Psoas muscle (tissue), 8 donors: ENCODE measurements around the gene CCDC148. TPM values are rescaled to one million over a fixed set of nuclear protein-coding genes. Genes with fewer than 3 reads are reported as not detected.

Experiments
- ATAC-seq, 4 donors: fragments of 200-7000 bp; cut with Tn5 transposase; one replicate each; pipeline ENCODE4 v1.9.1; 2020; ENCODE audit warnings: moderate library complexity in 3 of 4, mild to moderate bottlenecking in 2 of 4
- DNase-seq, 2 donors: peaks; one replicate each; pipeline ENCODE4 v3.0.0-alpha.2; 2020
- H3K27ac ChIP-seq: fragments of 200-600 bp; one replicate; pipeline ENCODE4 v1.8.0; 2022
- H3K27me3 ChIP-seq, 3 donors: fragments of 200-600 bp in 1 of 3; one replicate each; pipeline versions ENCODE4 v1.6.1 to v1.8.0; 2013 to 2022; ENCODE audit warnings: low read length in 2 of 3, mild to moderate bottlenecking in 2 of 3, moderate library complexity in 1 of 3; ENCODE audit not compliant: insufficient read depth in 3 of 3
- H3K36me3 ChIP-seq, 2 donors: fragments of 200-600 bp in 1 of 2; one replicate each; pipeline versions ENCODE4 v1.6.1 to v1.8.0; 2013 to 2022; ENCODE audit warnings: low read depth in 1 of 2, mild to moderate bottlenecking in 1 of 2, moderate library complexity in 1 of 2; ENCODE audit not compliant: insufficient read depth in 1 of 2
- H3K4me1 ChIP-seq: fragments of 200-600 bp; one replicate; pipeline ENCODE4 v1.8.0; 2022
- H3K4me3 ChIP-seq: fragments of 200-600 bp; one replicate; pipeline ENCODE4 v1.8.0; 2022; ENCODE audit warnings: mild to moderate bottlenecking
- H3K9me3 ChIP-seq: fragments of 200-600 bp; one replicate; pipeline ENCODE4 v1.8.0; 2022
- WGBS, 3 donors: extraction: QIAGEN DNeasy Blood & Tissue Kit; methylation state at CpG; one replicate each; pipeline versions ENCODE4 v1.1.6 to v1.1.7; 2013; 5-methylcytosine and 5-hydroxymethylcytosine counted together
- intact Hi-C, 2 donors: fragments of 100-400 bp; cut with DNase I; formaldehyde crosslinking; loops; one replicate each; pipeline versions ENCODE4 v1.11.0 to v1.14.2; 2022
- polyA plus RNA-seq, 3 donors: library from polyadenylated mRNA; stranded (reverse); fragments of 200-250 nt; gene quantifications; one replicate each; pipeline ENCODE4 v1.2.3, GENCODE V29; 2013
- total RNA-seq, 4 donors: library from RNA; stranded (reverse); fragmentation: NEBNext Ultra II Directional in 2 of 4; extraction: Animal tissue kit (Norgen Biotek cat#: 25700) in 2 of 4; gene quantifications; one replicate each; pipeline versions ENCODE4 v1.2.1 to v1.2.4, GENCODE V29; 2021 to 2023
- TF ChIP-seq, protein P1 (sequence below): fragments of 200-600 bp; IDR thresholded peaks from one replicate; pipeline ENCODE4 v1.8.0; 2022; ENCODE audit warnings: antibody characterized with exemption
- donor health status: healthy with polysubstance abuse.
- donor health status: DM: no; HTN: no; CAD: no; lungs with moderate emphysema.
- donor health status: Bipolar disorder and iron deficiency.
- donor health status: healthy.
- donor health status: DM: yes; HTN: yes; CAD: no.
- donor health status: DM: no; HTN: no; CAD: no.
- donor health status: DM: no; HTN: no; CAD: no.
- donor health status: DM: yes; HTN: yes; CAD: no.

Gene CCDC148
- total and polyA plus RNA-seq, 7 donors, result 0.10 TPM; not detected in 6

DNA sequence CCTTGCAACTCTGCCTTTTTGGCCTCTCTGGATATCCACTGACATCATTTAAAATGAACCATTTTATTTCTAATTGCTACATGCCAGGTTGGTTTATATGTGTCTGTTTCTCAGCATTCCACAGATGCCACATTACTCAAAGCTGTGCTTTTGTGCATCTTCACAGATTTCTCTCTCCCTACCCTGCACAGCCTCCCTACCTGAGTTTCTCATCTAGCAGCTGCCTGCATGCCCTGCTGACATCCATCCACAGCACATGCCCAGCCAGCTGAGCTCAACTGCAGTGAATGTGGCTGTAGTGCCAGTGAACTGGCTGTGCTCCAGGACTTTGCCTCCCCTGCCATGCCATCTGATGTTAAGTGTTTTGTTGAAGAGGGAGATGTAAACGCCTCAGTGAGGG lies 44.7 kb upstream of the CCDC148 start:
- TF ChIP-seq, protein P1, sequence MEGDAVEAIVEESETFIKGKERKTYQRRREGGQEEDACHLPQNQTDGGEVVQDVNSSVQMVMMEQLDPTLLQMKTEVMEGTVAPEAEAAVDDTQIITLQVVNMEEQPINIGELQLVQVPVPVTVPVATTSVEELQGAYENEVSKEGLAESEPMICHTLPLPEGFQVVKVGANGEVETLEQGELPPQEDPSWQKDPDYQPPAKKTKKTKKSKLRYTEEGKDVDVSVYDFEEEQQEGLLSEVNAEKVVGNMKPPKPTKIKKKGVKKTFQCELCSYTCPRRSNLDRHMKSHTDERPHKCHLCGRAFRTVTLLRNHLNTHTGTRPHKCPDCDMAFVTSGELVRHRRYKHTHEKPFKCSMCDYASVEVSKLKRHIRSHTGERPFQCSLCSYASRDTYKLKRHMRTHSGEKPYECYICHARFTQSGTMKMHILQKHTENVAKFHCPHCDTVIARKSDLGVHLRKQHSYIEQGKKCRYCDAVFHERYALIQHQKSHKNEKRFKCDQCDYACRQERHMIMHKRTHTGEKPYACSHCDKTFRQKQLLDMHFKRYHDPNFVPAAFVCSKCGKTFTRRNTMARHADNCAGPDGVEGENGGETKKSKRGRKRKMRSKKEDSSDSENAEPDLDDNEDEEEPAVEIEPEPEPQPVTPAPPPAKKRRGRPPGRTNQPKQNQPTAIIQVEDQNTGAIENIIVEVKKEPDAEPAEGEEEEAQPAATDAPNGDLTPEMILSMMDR, result no peak
- intact Hi-C loops, result no loop called here
- Histone ChIP-seq H3K36me3 (no peaks in the 10 kb centered on the region), H3K27ac (no peak overlapping the region), H3K4me3 (no peak overlapping the region), H3K4me1 (no peaks in the 10 kb centered on the region), H3K9me3 (no peaks in the 10 kb centered on the region), H3K27me3 (no peaks in the 10 kb centered on the region)
- 31 to 42% (median 37%) methylated on average over 1 of the region's 1 CpG for WGBS, 3 donors
- DNase-seq (no peak), ATAC-seq (peak in 2 of 4 donors; percentile 39 to 42)

DNA sequence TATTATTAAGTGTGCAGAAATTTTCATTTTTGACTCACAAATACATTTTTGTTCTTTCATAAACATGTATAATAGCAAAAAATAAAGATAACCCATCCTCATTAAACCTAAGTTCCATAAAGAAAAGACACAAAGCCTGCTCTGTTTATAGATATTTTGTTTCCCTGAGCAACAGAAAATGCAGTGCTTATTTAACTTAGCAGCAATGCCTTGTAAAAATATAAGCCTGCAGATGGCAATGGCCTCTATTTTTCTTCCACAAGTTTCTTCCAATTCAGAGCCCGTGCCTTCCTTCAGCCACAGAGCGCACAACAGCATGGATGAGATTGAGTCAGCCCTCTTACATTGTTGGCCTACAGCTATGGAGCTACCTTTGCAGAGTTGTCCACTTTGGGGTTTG lies 43.8 kb upstream of the CCDC148 start:
- DNase-seq, result no peak
- Histone ChIP-seq H3K27ac (no peak overlapping the region), H3K4me1 (no peaks in the 10 kb centered on the region), H3K4me3 (no peak overlapping the region), H3K9me3 (no peaks in the 10 kb centered on the region), H3K27me3 (no peaks in the 10 kb centered on the region), H3K36me3 (no peaks in the 10 kb centered on the region)
- ATAC-seq, result no peak
- 92 to 93% (median 92%) methylated on average over 2 of the region's 2 CpGs for WGBS, 3 donors
- TF ChIP-seq, protein P1, result no peak
- intact Hi-C loops, result no loop called here

DNA sequence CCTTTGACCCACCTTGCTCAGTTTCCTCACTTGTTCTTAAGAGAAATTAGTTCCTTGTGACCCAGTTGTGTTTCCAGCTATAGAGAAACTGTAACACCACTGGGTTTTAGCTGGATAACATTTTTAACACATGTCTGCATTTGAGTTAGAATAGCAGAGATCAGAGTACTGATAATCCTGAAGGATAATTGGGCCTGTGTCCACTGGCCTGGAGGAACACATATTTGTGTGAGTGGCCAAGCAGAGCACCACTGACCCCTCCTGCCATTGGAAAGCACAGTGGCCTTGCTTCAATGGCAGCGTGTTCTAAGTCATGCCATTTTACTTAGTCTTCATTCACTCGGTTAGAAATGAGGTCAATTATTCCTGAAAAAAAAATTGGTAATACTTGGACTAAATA lies 42.8 kb upstream of the CCDC148 start:
- H3K27ac ChIP-seq, result no peak overlapping the region
- intact Hi-C loops, result no loop called here
- no peak overlapping the region for H3K4me3 ChIP-seq

DNA sequence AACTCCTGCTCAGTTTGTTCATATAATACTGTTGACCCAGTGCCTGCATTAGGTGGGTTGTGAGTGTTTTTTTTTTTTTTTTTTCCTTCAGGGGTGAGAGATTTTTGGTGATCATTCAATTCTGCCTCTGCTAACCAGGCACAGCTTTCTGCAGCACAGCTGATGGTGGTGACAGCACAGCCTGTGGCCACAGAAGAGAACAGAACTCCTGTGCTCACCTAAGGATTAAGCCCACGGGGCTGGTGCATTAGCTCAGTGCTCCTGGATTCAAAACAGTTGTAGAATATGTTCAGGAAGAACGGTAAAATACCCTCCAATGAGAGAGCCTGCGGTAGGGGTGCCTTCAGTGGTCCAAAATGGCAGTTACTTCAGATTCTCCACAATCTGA lies 42.2 kb upstream of the CCDC148 start:
- no peaks in the 10 kb centered on the region for H3K36me3 ChIP-seq
- no peaks in the 10 kb centered on the region for H3K27me3 ChIP-seq
- no peak overlapping the region for H3K27ac ChIP-seq
- intact Hi-C loops, result no loop called here
- H3K9me3 ChIP-seq, result no peaks in the 10 kb centered on the region
- no peak for DNase-seq
- WGBS, 3 donors, result 87 to 93% (median 90%) methylated on average over 3 of the region's 3 CpGs
- H3K4me3 ChIP-seq, result no peak overlapping the region
- ATAC-seq, result no peak
- TF ChIP-seq, protein P1, result no peak
- no peaks in the 10 kb centered on the region for H3K4me1 ChIP-seq

More for the DNA sequence above, 42.8 kb upstream of the CCDC148 start:
- no peaks in the 10 kb centered on the region for H3K27me3 ChIP-seq
- no peaks in the 10 kb centered on the region for H3K36me3 ChIP-seq
- ATAC-seq (no peak), DNase-seq (no peak)
- WGBS, 3 donors, result 48 to 65% (median 48%) methylated on average over 2 of the region's 2 CpGs
- TF ChIP-seq, protein P1, result no peak
- H3K9me3 ChIP-seq, result no peaks in the 10 kb centered on the region
- no peaks in the 10 kb centered on the region for H3K4me1 ChIP-seq

DNA sequence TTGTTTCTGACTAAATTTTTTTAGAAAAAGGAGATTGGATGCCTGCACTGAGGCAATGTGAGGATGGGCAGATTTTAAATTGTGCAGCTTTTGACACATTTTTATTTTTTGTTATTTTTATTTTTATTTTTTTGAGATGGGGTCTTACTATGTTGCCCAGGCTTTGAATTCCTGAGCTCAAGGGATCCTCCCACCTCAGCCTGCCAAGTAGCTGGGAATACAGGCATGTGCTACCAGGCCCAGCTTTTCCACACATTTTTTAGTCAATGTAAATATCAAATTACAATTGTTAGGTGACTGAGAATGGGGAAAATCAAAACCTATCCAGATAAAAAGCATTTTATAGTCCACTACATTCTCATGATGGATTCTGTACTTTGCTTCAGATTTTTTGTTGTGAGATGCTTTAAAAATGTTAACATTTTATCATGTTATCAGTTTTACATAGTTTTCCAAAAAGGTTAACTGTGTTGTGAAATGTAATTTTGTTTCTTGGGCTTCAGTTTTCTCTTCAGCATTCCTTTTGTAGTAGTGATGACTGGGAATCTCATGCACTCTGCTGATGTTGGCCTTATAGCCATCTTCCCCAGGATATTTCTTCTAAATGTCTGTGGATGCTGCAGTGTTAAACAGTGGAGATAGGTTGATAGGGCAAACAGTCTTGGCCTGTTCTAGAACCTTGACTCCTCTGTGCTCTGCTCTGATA lies 41.6 kb upstream of the CCDC148 start:
- Histone ChIP-seq H3K27ac (no peak overlapping the region), H3K9me3 (no peaks in the 10 kb centered on the region), H3K4me3 (no peak overlapping the region), H3K27me3 (no peaks in the 10 kb centered on the region), H3K36me3 (no peaks in the 10 kb centered on the region), H3K4me1 (peaks cover 4% of the 10 kb centered on the region)
- DNase-seq (no peak), ATAC-seq (no peak)
- TF ChIP-seq, protein P1, result no peak
- intact Hi-C loops, result no loop called here
